ENCODE data around the gene GATA6. TPM values are rescaled to one million over a fixed set of nuclear protein-coding genes. Genes with fewer than 3 reads are reported as not detected.

Gene GATA6
- total and polyA plus RNA-seq, 2 experiments from 2014 or later = 6.6 to 19.0 TPM

- no peaks in the 10 kb centered on the region for H3K9me2 ChIP-seq (ENCODE audit: insufficient read depth)
- H3K4me2 ChIP-seq (ENCODE audit: unreplicated experiment) = no peak overlapping the region
- H3K27me3 ChIP-seq (replicated peaks; ENCODE audit: insufficient read depth) = no peaks in the 10 kb centered on the region
- H3K4me3 ChIP-seq = no peak overlapping the region
- in situ Hi-C loops (cut with MboI) = no loop called here
- H3K36me3 ChIP-seq (ENCODE audit: low read depth) = peaks cover 42% of the 10 kb centered on the region
- H2AFZ ChIP-seq = no peak overlapping the region
- peaks cover 12% of the 10 kb centered on the region for H3F3A ChIP-seq (ENCODE audit: insufficient read depth)
- H3K27ac ChIP-seq = no peak overlapping the region
- H3K79me2 ChIP-seq (ENCODE audit: insufficient read depth) = peaks cover 28% of the 10 kb centered on the region
- peaks cover 24% of the 10 kb centered on the region for H3K4me1 ChIP-seq (ENCODE audit: insufficient read depth)
- no peak overlapping the region for H3K9ac ChIP-seq
- 70 to 79% methylated on average over 6 of the region's 6 CpGs for WGBS, 2 experiments (ENCODE audit: low coverage in 1 of 2, low lambda C conversion rate in 2 of 2, missing lambda C conversion rate in 2 of 2)
- no peaks in the 10 kb centered on the region for H3K9me3 ChIP-seq (ENCODE audit: low read depth)
- no peak for DNase-seq
- TF ChIP-seq EZH2phosphoT487 (IDR thresholded peaks at IDR 0.05; ENCODE audit: insufficient read depth, low read depth) (no peak), EZH2 (IDR thresholded peaks at IDR 0.05; ENCODE audit: insufficient read depth, poor library complexity, severe bottlenecking) (no peak)
- no peaks in the 10 kb centered on the region for H4K20me1 ChIP-seq (ENCODE audit: insufficient read depth)
Measured at GRCh38 chr18:22185273-22185672, 15.9 kb downstream of the GATA6 start.

- H3K4me3 ChIP-seq = no peak overlapping the region
- H3K79me2 ChIP-seq (ENCODE audit: insufficient read depth) = peaks cover 22% of the 10 kb centered on the region
- H3K9me2 ChIP-seq (ENCODE audit: insufficient read depth) = no peaks in the 10 kb centered on the region
- H3K27me3 ChIP-seq (replicated peaks; ENCODE audit: insufficient read depth) = no peaks in the 10 kb centered on the region
- TF ChIP-seq EZH2 (IDR thresholded peaks at IDR 0.05; ENCODE audit: insufficient read depth, poor library complexity, severe bottlenecking) (no peak), EZH2phosphoT487 (IDR thresholded peaks at IDR 0.05; ENCODE audit: insufficient read depth, low read depth) (no peak)
- H3K36me3 ChIP-seq (ENCODE audit: low read depth) = peaks cover 42% of the 10 kb centered on the region
- no peak overlapping the region for H3K4me2 ChIP-seq (ENCODE audit: unreplicated experiment)
- no peak overlapping the region for H3K9ac ChIP-seq
- no peaks in the 10 kb centered on the region for H3K9me3 ChIP-seq (ENCODE audit: low read depth)
- WGBS, 2 experiments (ENCODE audit: low coverage in 1 of 2, low lambda C conversion rate in 2 of 2, missing lambda C conversion rate in 2 of 2) = 78 to 81% methylated on average over 10 of the region's 10 CpGs
- no peak for DNase-seq
- H2AFZ ChIP-seq = no peak overlapping the region
- no peak overlapping the region for H3K27ac ChIP-seq
- no peaks in the 10 kb centered on the region for H4K20me1 ChIP-seq (ENCODE audit: insufficient read depth)
- in situ Hi-C loops (cut with MboI) = no loop called here
- H3F3A ChIP-seq (ENCODE audit: insufficient read depth) = peaks cover 18% of the 10 kb centered on the region
- peaks cover 30% of the 10 kb centered on the region for H3K4me1 ChIP-seq (ENCODE audit: insufficient read depth)
Measured at GRCh38 chr18:22185771-22186386, 16.5 kb downstream of the GATA6 start.

- H3K9me2 ChIP-seq (ENCODE audit: insufficient read depth) = no peaks in the 10 kb centered on the region
- no peak overlapping the region for H3K9ac ChIP-seq
- peaks cover 36% of the 10 kb centered on the region for H3K36me3 ChIP-seq (ENCODE audit: low read depth)
- H3K4me1 ChIP-seq (ENCODE audit: insufficient read depth) = peaks cover 34% of the 10 kb centered on the region
- H3K27me3 ChIP-seq (replicated peaks; ENCODE audit: insufficient read depth) = no peaks in the 10 kb centered on the region
- H3K4me2 ChIP-seq (ENCODE audit: unreplicated experiment) = no peak overlapping the region
- no peak overlapping the region for H3K27ac ChIP-seq
- TF ChIP-seq EZH2 (IDR thresholded peaks at IDR 0.05; ENCODE audit: insufficient read depth, poor library complexity, severe bottlenecking) (no peak), EZH2phosphoT487 (IDR thresholded peaks at IDR 0.05; ENCODE audit: insufficient read depth, low read depth) (no peak)
- H4K20me1 ChIP-seq (ENCODE audit: insufficient read depth) = no peaks in the 10 kb centered on the region
- DNase-seq = peak; percentile 35
- H3K4me3 ChIP-seq = no peak overlapping the region
- in situ Hi-C loops (cut with MboI) = no loop called here
- peaks cover 17% of the 10 kb centered on the region for H3K79me2 ChIP-seq (ENCODE audit: insufficient read depth)
- no peak overlapping the region for H2AFZ ChIP-seq
- no peaks in the 10 kb centered on the region for H3K9me3 ChIP-seq (ENCODE audit: low read depth)
- peaks cover 18% of the 10 kb centered on the region for H3F3A ChIP-seq (ENCODE audit: insufficient read depth)
- WGBS, 2 experiments (ENCODE audit: low coverage in 1 of 2, low lambda C conversion rate in 2 of 2, missing lambda C conversion rate in 2 of 2) = 69 to 79% methylated on average over 6 of the region's 6 CpGs
Measured at GRCh38 chr18:22186484-22186971, 17.1 kb downstream of the GATA6 start.

- no peaks in the 10 kb centered on the region for H3K27me3 ChIP-seq (replicated peaks; ENCODE audit: insufficient read depth)
- no peak overlapping the region for H3K4me2 ChIP-seq (ENCODE audit: unreplicated experiment)
- TF ChIP-seq EZH2phosphoT487 (IDR thresholded peaks at IDR 0.05; ENCODE audit: insufficient read depth, low read depth) = no peak
- no peak for TF ChIP-seq EZH2 (IDR thresholded peaks at IDR 0.05; ENCODE audit: insufficient read depth, poor library complexity, severe bottlenecking)
- no peaks in the 10 kb centered on the region for H4K20me1 ChIP-seq (ENCODE audit: insufficient read depth)
- in situ Hi-C loops (cut with MboI) = no loop called here
- no peaks in the 10 kb centered on the region for H3K9me2 ChIP-seq (ENCODE audit: insufficient read depth)
- H3K9ac ChIP-seq = no peak overlapping the region
- H3F3A ChIP-seq (ENCODE audit: insufficient read depth) = peaks cover 18% of the 10 kb centered on the region
- 94% methylated on average over 11 of the region's 11 CpGs for WGBS, 2 experiments (ENCODE audit: low coverage in 1 of 2, low lambda C conversion rate in 2 of 2, missing lambda C conversion rate in 2 of 2)
- peaks cover 36% of the 10 kb centered on the region for H3K4me1 ChIP-seq (ENCODE audit: insufficient read depth)
- no peak overlapping the region for H2AFZ ChIP-seq
- H3K27ac ChIP-seq = no peak overlapping the region
- H3K79me2 ChIP-seq (ENCODE audit: insufficient read depth) = peaks cover 17% of the 10 kb centered on the region
- H3K4me3 ChIP-seq = no peak overlapping the region
- DNase-seq = no peak
- peaks cover 23% of the 10 kb centered on the region; the same call in 1 of the 2 replicates for H3K36me3 ChIP-seq (ENCODE audit: low read depth)
- no peaks in the 10 kb centered on the region for H3K9me3 ChIP-seq (ENCODE audit: low read depth)
Measured at GRCh38 chr18:22188559-22189267, 19.3 kb downstream of the GATA6 start.

All from GM23248 (cell line).